ENCODE results near the gene SLC26A2. TPM values are rescaled to one million over a fixed set of nuclear protein-coding genes. Genes with fewer than 3 reads are reported as not detected.

SLC26A2 gene
- total and polyA plus RNA-seq, 10 of the 15 experiments (the other 5 are each of a cell fraction or from before 2014, with no cell fraction given), result 1.7 to 6.4 (median 4.2) TPM

- no peak for TF ChIP-seq HDAC6 (IDR thresholded peaks at IDR 0.05; ENCODE audit: unreplicated experiment)
- no peak for TF ChIP-seq CEBPB (IDR thresholded peaks at IDR 0.05; ENCODE audit: borderline replicate concordance in 1 of 2, low read depth in 2 of 2, low read length in 2 of 2)
- no peak for TF ChIP-seq CREB1 (IDR thresholded peaks at IDR 0.05; ENCODE audit: low read depth)
- no peak for TF ChIP-seq CBFB (IDR thresholded peaks at IDR 0.05; ENCODE audit: low read depth)
- TF ChIP-seq WRNIP1 (IDR thresholded peaks at IDR 0.05; ENCODE audit: borderline replicate concordance, low read depth, low read length), result no peak
These were observed 3.2 kb downstream of the SLC26A2 start (continued) for GRCh38 chr5:149963729-149964128.

- ChIA-PET SMC1A (ENCODE audit: uncharacterized antibody, unreplicated experiment) (interaction anchor here (0.5 to 1.8 kb wide), 7 partner anchors 32 to 335 kb away, joined by 3 to 4 read pairs (median 3); no protein-coding TSS in a partner anchor), CTCF (interaction anchor here (0.7 to 1.4 kb wide), 5 partner anchors 11 to 330 kb away, joined by 3 to 5 read pairs (median 3); no protein-coding TSS in a partner anchor), RAD21 (ENCODE audit: unreplicated experiment) (no interaction called here), POLR2A (interaction anchor here (0.6 kb wide), 1 partner anchor 107 kb away, joined by 4 read pairs; no protein-coding TSS in a partner anchor)
- no peak overlapping the region for H3K27ac ChIP-seq (ENCODE audit: control insufficient read depth, insufficient read depth)
- H3K4me2 ChIP-seq (ENCODE audit: control insufficient read depth, insufficient read depth), result no peak overlapping the region
- in situ Hi-C loops (cut with MboI) (no loop called here), intact Hi-C loops (cut with micrococcal nuclease; ENCODE audit: unreplicated experiment) (loop anchor here (10.0 kb wide), 1 partner anchor 232 kb away; the partner anchor contains the start of gene PPARGC1B)
- no peaks in the 10 kb centered on the region for H3K9me3 ChIP-seq (replicated peaks; ENCODE audit: control insufficient read depth, insufficient read depth, low read length)
- no peak for FAIRE-seq
- H3K9ac ChIP-seq (ENCODE audit: control insufficient read depth, insufficient read depth, low read length), result no peak overlapping the region
- no peaks in the 10 kb centered on the region for H3K79me2 ChIP-seq (ENCODE audit: control insufficient read depth, insufficient read depth, low read length)
- no peak for ATAC-seq
- BruUV-seq (replicated peaks), result no TSS peak
- no peak overlapping the region for H3K4me3 ChIP-seq
- H4K20me1 ChIP-seq (ENCODE audit: control insufficient read depth, insufficient read depth), result no peaks in the 10 kb centered on the region
- H3K4me1 ChIP-seq (ENCODE audit: control insufficient read depth, insufficient read depth, low read length), result no peaks in the 10 kb centered on the region
- H3K27me3 ChIP-seq (replicated peaks in 1 of 2; ENCODE audit: control insufficient read depth in 2 of 2, insufficient read depth in 2 of 2, low read length in 1 of 2), result no peaks in the 10 kb centered on the region
- H2AFZ ChIP-seq (ENCODE audit: control insufficient read depth, low read depth, low read length), result no peak overlapping the region
- H3K36me3 ChIP-seq (ENCODE audit: control insufficient read depth in 2 of 2, insufficient read depth in 2 of 2, low read length in 1 of 2), result no peaks in the 10 kb centered on the region
- DNase-seq (ENCODE audit: low read depth, low spot score), result no peak
- WGBS (ENCODE audit: insufficient coverage, insufficient replicate concordance, low lambda C conversion rate, missing lambda C conversion rate), result 91% methylated on average over 3 of the region's 3 CpGs
- no peak for TF ChIP-seq ESRRA (IDR thresholded peaks at IDR 0.05; ENCODE audit: low read length)
- TF ChIP-seq HSF1 (IDR thresholded peaks at IDR 0.05; ENCODE audit: low read depth, low read length), result no peak
- TF ChIP-seq SPI1 (IDR thresholded peaks at IDR 0.05; ENCODE audit: borderline replicate concordance, insufficient read depth, low read depth, low read length), result no peak
- no peak for TF ChIP-seq RB1 (IDR thresholded peaks at IDR 0.05; ENCODE audit: borderline replicate concordance)
- TF ChIP-seq MXI1 (IDR thresholded peaks at IDR 0.05; ENCODE audit: low read depth, low read length), result no peak
- no peak for TF ChIP-seq MYC (IDR thresholded peaks at IDR 0.05; ENCODE audit: insufficient read depth, insufficient read length, insufficient replicate concordance, low read length, severe bottlenecking)
- TF ChIP-seq HDGF (IDR thresholded peaks at IDR 0.05), result no peak
- no peak for TF ChIP-seq SMAD1 (IDR thresholded peaks at IDR 0.05; ENCODE audit: low read depth, partially characterized antibody)
- no peak for TF ChIP-seq USF2 (IDR thresholded peaks at IDR 0.05; ENCODE audit: borderline replicate concordance, low read depth, low read length)
- no peak for TF ChIP-seq CBX5 (IDR thresholded peaks at IDR 0.05; ENCODE audit: low read depth)
- TF ChIP-seq CHD2 (IDR thresholded peaks at IDR 0.05; ENCODE audit: borderline replicate concordance, low read depth, low read length), result no peak
- TF ChIP-seq RELA (IDR thresholded peaks at IDR 0.05; ENCODE audit: borderline replicate concordance, partially characterized antibody), result no peak
- TF ChIP-seq ELK1 (IDR thresholded peaks at IDR 0.05; ENCODE audit: low read depth, low read length), result no peak
These were observed 6.4 kb downstream of the SLC26A2 start for GRCh38 chr5:149966946-149967345.
